ENCODE results near the gene RAB5B. TPM values are rescaled to one million over a fixed set of nuclear protein-coding genes. Genes with fewer than 3 reads are reported as not detected.
"Not testable (repeated sequence)": the region's sequence is repeated elsewhere in the genome, so short reads cannot be mapped to it uniquely, and the experiment has no call there.

The RAB5B gene
- total RNA-seq, 6 experiments from 2014 or later: 90.2 to 107 (median 96.5) TPM

- Mint-ChIP-seq H3K27ac (no peak overlapping the region), H3K36me3 (ENCODE audit: low read depth) (peaks cover 21% of the 10 kb centered on the region), H3K27me3 (ENCODE audit: insufficient read depth) (peaks cover 5% of the 10 kb centered on the region), H3K4me3 (no peak overlapping the region), H3K4me1 (ENCODE audit: low read depth) (peaks cover 28% of the 10 kb centered on the region), H3K9me3 (peaks cover 10% of the 10 kb centered on the region)
- no peak for TF ChIP-seq CTCF (IDR thresholded peaks at IDR 0.05)
- no peak for DNase-seq
Measured at GRCh38 chr12:56040151-56040550, 66.3 kb downstream of the RAB5B start.

- peaks cover 5% of the 10 kb centered on the region for H3K27me3 Mint-ChIP-seq (ENCODE audit: insufficient read depth)
- peaks cover 10% of the 10 kb centered on the region for H3K9me3 Mint-ChIP-seq
- peaks cover 25% of the 10 kb centered on the region for H3K36me3 Mint-ChIP-seq (ENCODE audit: low read depth)
- H3K27ac Mint-ChIP-seq: peak overlapping the region; percentile 97
- no peak for DNase-seq
- H3K4me1 Mint-ChIP-seq (ENCODE audit: low read depth): peaks cover 29% of the 10 kb centered on the region
- no peak for TF ChIP-seq CTCF (IDR thresholded peaks at IDR 0.05)
- peak overlapping the region; percentile 99 for H3K4me3 Mint-ChIP-seq
Measured at GRCh38 chr12:56040963-56041551, 67.2 kb downstream of the RAB5B start.

DNA sequence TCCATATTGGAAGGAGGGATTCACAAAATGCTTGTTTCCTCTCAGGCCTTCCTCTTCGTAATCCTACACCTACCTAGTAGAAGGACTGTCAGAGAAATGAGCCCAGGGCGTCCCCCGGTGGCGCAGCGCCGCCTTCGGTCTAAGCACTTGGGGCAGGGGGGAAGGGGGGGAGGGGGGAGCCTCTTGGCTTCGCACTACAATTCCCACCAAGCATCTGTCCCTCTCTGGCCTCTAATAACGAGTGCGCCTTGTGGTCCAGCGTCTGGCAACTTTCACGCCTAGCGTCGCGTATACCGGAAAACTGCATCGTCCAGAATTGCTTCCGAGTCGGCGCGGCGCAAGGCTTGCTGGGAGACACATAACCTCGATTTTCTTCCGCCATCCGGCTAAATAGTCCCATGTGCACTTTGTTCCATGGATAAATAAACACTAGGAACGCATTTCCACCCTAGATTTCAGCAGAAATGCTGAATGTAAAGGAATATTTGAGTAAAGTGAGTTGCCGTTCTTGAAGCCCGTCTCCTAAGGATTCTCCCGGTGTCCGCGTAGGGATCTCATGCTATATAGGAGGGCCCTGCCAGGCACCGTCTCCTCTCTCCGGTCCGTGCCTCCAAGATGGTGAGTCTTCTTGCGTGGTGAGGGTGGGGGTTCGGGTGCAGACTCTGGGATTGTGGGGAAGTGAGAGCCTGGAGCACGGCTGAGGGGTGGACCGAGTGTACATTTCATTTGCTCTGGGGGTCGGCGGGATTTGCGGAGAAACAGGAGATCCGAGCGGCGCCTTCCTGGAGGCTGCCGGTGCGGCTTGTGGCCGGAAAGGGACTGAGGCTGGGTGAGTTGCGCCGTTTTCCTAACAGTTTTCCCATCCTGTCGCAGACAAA, 67.9 kb downstream of the RAB5B start, which contains the start of gene RPS26:
Gene RPS26 (plus strand): TSS at position 367 of the 878 bp plus-strand sequence. CDS start 249 bp downstream, at position 616.
- peak within 1 kb of the TSS; percentile 97 for H3K27ac Mint-ChIP-seq
- peak; percentile 77 for TF ChIP-seq CTCF (IDR thresholded peaks at IDR 0.05)
- peak; percentile 99 for DNase-seq
- H3K36me3 Mint-ChIP-seq (ENCODE audit: low read depth): peaks cover 25% of the 10 kb centered on the region
- H3K27me3 Mint-ChIP-seq (ENCODE audit: insufficient read depth): peaks cover 5% of the 10 kb centered on the region
- H3K9me3 Mint-ChIP-seq: peaks cover 10% of the 10 kb centered on the region
- peaks cover 37% of the 10 kb centered on the region for H3K4me1 Mint-ChIP-seq (ENCODE audit: low read depth)
- peak within 1 kb of the TSS; percentile 99 for H3K4me3 Mint-ChIP-seq

DNA sequence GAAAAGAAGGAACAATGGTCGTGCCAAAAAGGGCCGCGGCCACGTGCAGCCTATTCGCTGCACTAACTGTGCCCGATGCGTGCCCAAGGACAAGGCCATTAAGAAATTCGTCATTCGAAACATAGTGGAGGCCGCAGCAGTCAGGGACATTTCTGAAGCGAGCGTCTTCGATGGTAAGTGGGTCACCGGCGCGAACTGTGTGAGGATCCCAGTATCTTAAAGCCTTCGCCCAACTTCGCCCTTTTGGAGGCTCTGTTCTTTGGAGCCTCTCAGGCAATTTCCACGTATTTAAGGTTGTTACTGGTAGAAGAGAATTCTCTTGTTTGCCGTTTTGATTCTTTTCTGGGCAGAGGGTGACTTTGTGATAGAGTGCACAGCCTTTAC, 68.5 kb downstream of the RAB5B start:
- peaks cover 42% of the 10 kb centered on the region for H3K4me1 Mint-ChIP-seq (ENCODE audit: low read depth)
- peak overlapping the region; percentile 97 for H3K27ac Mint-ChIP-seq
- peaks cover 25% of the 10 kb centered on the region for H3K36me3 Mint-ChIP-seq (ENCODE audit: low read depth)
- H3K9me3 Mint-ChIP-seq; DNase-seq; H3K27me3 Mint-ChIP-seq (ENCODE audit: insufficient read depth): not testable (repeated sequence)
- H3K4me3 Mint-ChIP-seq: peak overlapping the region; percentile 99

- Mint-ChIP-seq H3K4me1 (ENCODE audit: low read depth) (peaks cover 42% of the 10 kb centered on the region), H3K9me3 (peaks cover 10% of the 10 kb centered on the region), H3K27ac (peak overlapping the region; percentile 97), H3K36me3 (ENCODE audit: low read depth) (peaks cover 25% of the 10 kb centered on the region), H3K4me3 (peak overlapping the region; percentile 99), H3K27me3 (ENCODE audit: insufficient read depth) (peaks cover 5% of the 10 kb centered on the region)
- TF ChIP-seq CTCF (IDR thresholded peaks at IDR 0.05): no peak
- DNase-seq: no peak
Measured at GRCh38 chr12:56042843-56043242, 69.0 kb downstream of the RAB5B start.

Other genes with a start within 250 kb of the RAB5B start
- gene CD63, start 245.1 kb upstream of the RAB5B start, total RNA-seq (2021; fragmentation: NEBNext Ultra II Directional; extraction: Animal tissue kit (Norgen Biotek cat#: 25700)): 1,000 to 10,000 TPM; 1,860 to 2,483 (median 2,072) TPM
- 10 to 100 TPM; 15.8 to 25.9 (median 16.9) TPM for gene GDF11, start 231.0 kb upstream of the RAB5B start, total RNA-seq (2021; fragmentation: NEBNext Ultra II Directional; extraction: Animal tissue kit (Norgen Biotek cat#: 25700))
- 10 to 100 TPM; 68.9 to 85.5 (median 78.4) TPM for gene SARNP, start 156.4 kb upstream of the RAB5B start, total RNA-seq (2021; fragmentation: NEBNext Ultra II Directional; extraction: Animal tissue kit (Norgen Biotek cat#: 25700))
- gene ORMDL2, start 156.0 kb upstream of the RAB5B start, total RNA-seq (2021; fragmentation: NEBNext Ultra II Directional; extraction: Animal tissue kit (Norgen Biotek cat#: 25700)): 100 to 1,000 TPM in 1 of 6 experiments, 10 to 100 TPM in 5; 79.9 to 100 (median 90.1) TPM
- 10 to 100 TPM; 31.7 to 33.5 (median 32.5) TPM for gene DNAJC14, start 144.5 kb upstream of the RAB5B start, total RNA-seq (2021; fragmentation: NEBNext Ultra II Directional; extraction: Animal tissue kit (Norgen Biotek cat#: 25700))
- 10 to 100 TPM; 13.7 to 24.7 (median 21.4) TPM for gene MMP19, start 131.1 kb upstream of the RAB5B start, total RNA-seq (2021; fragmentation: NEBNext Ultra II Directional; extraction: Animal tissue kit (Norgen Biotek cat#: 25700))
- gene PYM1, start 46.2 kb upstream of the RAB5B start, total RNA-seq (2021; fragmentation: NEBNext Ultra II Directional; extraction: Animal tissue kit (Norgen Biotek cat#: 25700)): 10 to 100 TPM; 25.0 to 32.3 (median 28.3) TPM
- gene DGKA, start 42.9 kb upstream of the RAB5B start, total RNA-seq (2021; fragmentation: NEBNext Ultra II Directional; extraction: Animal tissue kit (Norgen Biotek cat#: 25700)): 10 to 100 TPM; 67.1 to 87.4 (median 79.6) TPM
- gene PMEL, start 8.0 kb upstream of the RAB5B start, total RNA-seq (2021; fragmentation: NEBNext Ultra II Directional; extraction: Animal tissue kit (Norgen Biotek cat#: 25700)): 1 to 10 TPM in 1 of 6 experiments, under 1 TPM in 5; 0.47 to 1.3 (median 0.59) TPM
- gene CDK2, start 7.2 kb upstream of the RAB5B start, total RNA-seq (2021; fragmentation: NEBNext Ultra II Directional; extraction: Animal tissue kit (Norgen Biotek cat#: 25700)): 10 to 100 TPM; 27.1 to 61.0 (median 53.9) TPM
- gene SUOX, start 23.2 kb downstream of the RAB5B start, total RNA-seq (2021; fragmentation: NEBNext Ultra II Directional; extraction: Animal tissue kit (Norgen Biotek cat#: 25700)): 10 to 100 TPM; 15.2 to 19.4 (median 17.0) TPM
- 1 to 10 TPM; 5.2 to 7.2 (median 5.9) TPM for gene IKZF4, start 47.0 kb downstream of the RAB5B start, total RNA-seq (2021; fragmentation: NEBNext Ultra II Directional; extraction: Animal tissue kit (Norgen Biotek cat#: 25700))
- gene RPS26, start 67.8 kb downstream of the RAB5B start, total RNA-seq (2021; fragmentation: NEBNext Ultra II Directional; extraction: Animal tissue kit (Norgen Biotek cat#: 25700)): 100 to 1,000 TPM in 1 of 6 experiments, 10 to 100 TPM in 5; 40.7 to 151 (median 52.1) TPM
- 1 to 10 TPM; 1.0 to 2.5 (median 1.8) TPM for gene ERBB3, start 106.1 kb downstream of the RAB5B start, total RNA-seq (2021; fragmentation: NEBNext Ultra II Directional; extraction: Animal tissue kit (Norgen Biotek cat#: 25700))
- gene PA2G4, start 130.5 kb downstream of the RAB5B start, total RNA-seq (2021; fragmentation: NEBNext Ultra II Directional; extraction: Animal tissue kit (Norgen Biotek cat#: 25700)): 100 to 1,000 TPM; 144 to 190 (median 177) TPM
- gene RPL41, start 142.6 kb downstream of the RAB5B start, total RNA-seq (2021; fragmentation: NEBNext Ultra II Directional; extraction: Animal tissue kit (Norgen Biotek cat#: 25700)): 1,000 to 10,000 TPM; 2,722 to 3,464 (median 3,292) TPM
- gene ZC3H10, start 144.2 kb downstream of the RAB5B start, total RNA-seq (2021; fragmentation: NEBNext Ultra II Directional; extraction: Animal tissue kit (Norgen Biotek cat#: 25700)): 1 to 10 TPM; 3.3 to 4.7 (median 3.8) TPM
- gene ESYT1, start 154.2 kb downstream of the RAB5B start, total RNA-seq (2021; fragmentation: NEBNext Ultra II Directional; extraction: Animal tissue kit (Norgen Biotek cat#: 25700)): 100 to 1,000 TPM; 136 to 174 (median 151) TPM
- 100 to 1,000 TPM in 5 of 6 experiments, 10 to 100 TPM in 1; 84.5 to 119 (median 108) TPM for gene MYL6B, start 178.5 kb downstream of the RAB5B start, total RNA-seq (2021; fragmentation: NEBNext Ultra II Directional; extraction: Animal tissue kit (Norgen Biotek cat#: 25700))
- gene MYL6, start 184.3 kb downstream of the RAB5B start, total RNA-seq (2021; fragmentation: NEBNext Ultra II Directional; extraction: Animal tissue kit (Norgen Biotek cat#: 25700)): 1,000 to 10,000 TPM; 2,668 to 3,384 (median 3,141) TPM
- gene SMARCC2, start 215.4 kb downstream of the RAB5B start, total RNA-seq (2021; fragmentation: NEBNext Ultra II Directional; extraction: Animal tissue kit (Norgen Biotek cat#: 25700)): 10 to 100 TPM; 72.1 to 99.8 (median 87.1) TPM
- gene RNF41, start 247.8 kb downstream of the RAB5B start, total RNA-seq (2021; fragmentation: NEBNext Ultra II Directional; extraction: Animal tissue kit (Norgen Biotek cat#: 25700)): 100 to 1,000 TPM in 1 of 6 experiments, 10 to 100 TPM in 5; 65.9 to 103 (median 71.2) TPM

All from HFFc6 (cell line).